ENCODE measurements around the gene PRTG.
A peak's percentile ranks its signal among the peaks of the same experiment; 100 is the strongest.

The PRTG gene

DNA sequence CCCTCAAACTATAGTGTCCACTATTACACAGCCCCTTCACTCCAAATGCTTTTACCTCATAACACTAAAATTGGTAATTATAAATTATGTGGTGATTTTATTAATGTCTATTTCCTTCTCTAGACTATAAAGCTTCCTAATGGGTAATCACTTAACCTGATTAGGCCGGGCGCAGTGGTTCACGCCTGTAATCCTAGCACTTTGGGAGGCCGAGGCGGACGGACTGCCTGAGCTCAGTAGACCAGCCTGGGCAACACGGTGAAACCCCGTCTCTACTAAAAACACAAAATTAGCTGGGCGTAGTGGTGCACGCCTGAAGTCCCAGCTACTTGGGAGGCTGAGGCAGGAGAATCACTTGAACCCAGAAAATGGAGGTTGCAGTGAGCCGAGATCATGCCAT is 83.5 kb downstream of the PRTG start:
- ATAC-seq (ENCODE audit: low read depth) (no peak), DNase-seq (ENCODE audit: low spot score in 2 of 2) (no peak)
- Mint-ChIP-seq H3K4me1 (no peaks in the 10 kb centered on the region), H3K27ac (no peak overlapping the region), H3K36me3 (no peaks in the 10 kb centered on the region), H3K4me3 (no peak overlapping the region), H3K27me3 (peaks cover 2% of the 10 kb centered on the region), H3K9me3 (no peaks in the 10 kb centered on the region)

DNA sequence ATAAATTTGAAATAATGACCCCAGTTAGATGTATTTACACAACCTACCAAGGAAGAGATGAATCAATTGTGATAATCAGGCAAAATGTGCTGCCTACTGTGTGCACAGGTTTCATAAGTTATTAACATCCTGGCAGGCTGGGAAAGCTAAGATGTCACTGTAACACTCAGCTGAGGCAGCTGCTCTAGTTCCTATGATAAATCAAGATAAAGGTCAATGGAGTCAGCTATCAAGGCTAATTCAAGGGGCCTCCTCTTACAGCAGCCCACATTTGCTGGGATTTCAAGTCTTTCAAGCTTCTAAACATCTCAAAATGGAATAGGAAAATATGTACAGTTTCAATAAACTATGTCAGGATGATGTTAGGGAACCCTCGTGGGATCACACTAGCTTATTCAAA is 84.1 kb downstream of the PRTG start:
- Mint-ChIP-seq H3K4me3 (no peak overlapping the region), H3K4me1 (no peaks in the 10 kb centered on the region), H3K9me3 (no peaks in the 10 kb centered on the region), H3K36me3 (no peaks in the 10 kb centered on the region), H3K27ac (no peak overlapping the region), H3K27me3 (peaks cover 2% of the 10 kb centered on the region)
- ATAC-seq (ENCODE audit: low read depth): no peak
- DNase-seq (ENCODE audit: low spot score in 2 of 2): no peak

DNA sequence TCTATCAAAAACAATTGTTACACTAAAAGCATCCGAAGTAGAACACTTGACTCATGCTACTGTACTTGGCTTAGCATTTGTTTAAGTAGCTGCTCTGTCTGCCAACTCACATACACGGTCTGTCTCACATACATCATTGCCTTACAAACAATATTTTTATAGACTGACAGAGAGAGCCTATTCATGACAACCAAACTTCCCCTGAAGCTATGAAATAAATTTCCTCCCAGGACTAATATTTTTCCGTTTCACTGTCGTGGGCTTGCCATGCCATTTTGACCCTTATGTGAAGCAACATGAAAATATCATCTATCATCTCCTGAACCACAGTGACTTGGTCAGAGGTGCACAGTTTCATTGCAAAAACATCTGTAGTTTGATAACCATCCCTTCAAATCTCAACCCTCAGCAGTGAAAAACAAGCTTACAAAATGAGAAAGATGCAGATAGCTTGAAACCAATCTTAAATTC is 88.4 kb downstream of the PRTG start:
- H3K27ac Mint-ChIP-seq: no peak overlapping the region
- no peaks in the 10 kb centered on the region for H3K4me1 Mint-ChIP-seq
- ATAC-seq (ENCODE audit: low read depth) (no peak), DNase-seq (ENCODE audit: low spot score in 2 of 2) (no peak)
- H3K9me3 Mint-ChIP-seq: no peaks in the 10 kb centered on the region
- no peaks in the 10 kb centered on the region for H3K36me3 Mint-ChIP-seq
- no peak overlapping the region for H3K4me3 Mint-ChIP-seq
- H3K27me3 Mint-ChIP-seq: peaks cover 3% of the 10 kb centered on the region

DNA sequence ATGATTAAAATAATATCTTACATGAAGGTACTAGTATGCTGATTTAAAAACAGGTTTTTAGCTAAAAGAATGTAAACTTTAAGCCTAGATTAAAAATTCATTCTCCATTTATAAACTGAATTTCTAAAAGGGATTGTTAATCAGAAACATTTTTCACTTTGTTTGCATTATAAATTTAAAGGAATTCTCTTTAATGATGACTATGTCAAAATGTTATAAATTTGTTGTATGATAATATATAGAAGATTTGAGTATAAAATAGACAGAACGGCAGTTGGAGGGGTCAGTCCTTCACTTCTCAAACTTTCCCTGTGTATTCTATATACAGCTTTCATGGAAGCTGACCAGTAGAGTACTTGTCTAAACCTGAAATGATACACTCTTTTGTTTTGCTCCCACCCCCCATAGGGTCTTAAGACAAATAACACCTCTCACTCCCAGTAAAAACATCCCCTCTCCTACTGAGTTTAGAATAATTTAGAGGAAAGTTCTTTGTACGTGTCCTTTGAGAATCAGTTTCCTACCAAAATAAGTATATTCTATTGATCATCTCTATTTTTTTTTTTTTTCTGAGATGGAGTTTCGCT is 90.0 kb downstream of the PRTG start:
- Mint-ChIP-seq H3K27ac (no peak overlapping the region), H3K4me1 (no peaks in the 10 kb centered on the region), H3K36me3 (no peaks in the 10 kb centered on the region), H3K4me3 (no peak overlapping the region), H3K9me3 (no peaks in the 10 kb centered on the region), H3K27me3 (peaks cover 3% of the 10 kb centered on the region)
- ATAC-seq (ENCODE audit: low read depth) (no peak), DNase-seq (ENCODE audit: low spot score in 2 of 2) (no peak)

DNA sequence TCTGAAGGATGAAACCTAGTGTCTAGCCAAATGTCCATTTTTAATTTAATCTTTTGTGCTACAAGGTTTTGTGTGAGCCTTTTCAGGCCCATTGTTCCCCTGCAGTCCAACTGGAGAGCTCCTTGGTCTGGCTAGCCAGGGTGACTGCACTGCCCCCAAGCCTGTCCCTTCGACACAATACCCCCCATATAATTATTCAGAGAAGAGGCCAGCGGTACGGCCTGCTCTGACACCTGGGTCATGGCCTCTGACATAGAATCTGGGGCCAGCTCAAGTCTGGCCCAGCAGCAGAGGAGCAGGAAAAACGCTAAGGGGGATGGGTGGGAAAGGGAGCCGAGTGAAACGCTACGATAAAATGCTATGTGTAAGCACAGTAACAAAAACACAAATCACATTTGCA is 90.6 kb downstream of the PRTG start:
- DNase-seq (ENCODE audit: low spot score in 2 of 2) (no peak), ATAC-seq (ENCODE audit: low read depth) (no peak)
- H3K9me3 Mint-ChIP-seq: no peaks in the 10 kb centered on the region
- no peaks in the 10 kb centered on the region for H3K36me3 Mint-ChIP-seq
- peaks cover 3% of the 10 kb centered on the region for H3K27me3 Mint-ChIP-seq
- no peak overlapping the region for H3K4me3 Mint-ChIP-seq
- H3K27ac Mint-ChIP-seq: no peak overlapping the region
- H3K4me1 Mint-ChIP-seq: no peaks in the 10 kb centered on the region

DNA sequence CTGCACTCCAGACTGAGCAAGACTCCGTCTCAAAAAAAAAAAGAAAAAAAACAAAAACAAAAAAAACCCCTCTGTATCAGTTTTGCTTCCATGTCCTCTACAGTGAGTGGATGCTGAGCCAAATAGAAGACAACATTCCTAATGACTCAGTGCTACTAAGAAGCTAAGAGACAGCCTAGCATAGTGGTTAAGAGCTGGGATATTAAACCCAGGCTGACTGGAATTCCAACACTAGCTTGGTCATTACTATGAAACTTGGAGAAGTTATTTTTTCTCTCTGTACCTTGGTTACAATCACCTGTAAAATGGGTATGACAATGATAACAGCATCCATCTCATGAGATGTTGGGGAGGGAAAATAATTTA is 93.9 kb downstream of the PRTG start:
- Mint-ChIP-seq H3K27ac (no peak overlapping the region), H3K9me3 (no peaks in the 10 kb centered on the region), H3K4me1 (no peaks in the 10 kb centered on the region), H3K36me3 (no peaks in the 10 kb centered on the region), H3K27me3 (peaks cover 2% of the 10 kb centered on the region), H3K4me3 (no peak overlapping the region)
- no peak for ATAC-seq (ENCODE audit: low read depth)
- DNase-seq (ENCODE audit: low spot score in 2 of 2): no peak

DNA sequence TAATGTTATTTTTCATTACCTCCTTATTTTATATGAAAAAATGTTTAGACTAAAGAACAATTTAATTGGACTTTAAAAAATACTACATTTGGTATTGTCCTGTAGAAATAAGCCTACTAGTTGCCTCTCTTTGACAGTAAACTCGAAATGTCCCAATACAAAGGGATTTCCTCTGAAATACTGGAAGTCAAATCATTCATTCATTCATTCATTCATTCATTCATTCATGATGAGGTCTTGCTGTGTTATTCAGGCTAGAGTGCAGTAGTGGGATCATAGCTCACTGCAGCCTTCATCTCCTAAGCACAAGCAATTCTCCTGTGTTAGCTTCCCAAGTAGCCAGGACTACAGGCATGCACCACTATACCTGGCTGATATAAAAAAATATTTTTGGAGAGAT is 104.2 kb downstream of the PRTG start:
- Mint-ChIP-seq H3K27me3 (peaks cover 7% of the 10 kb centered on the region), H3K4me1 (no peaks in the 10 kb centered on the region), H3K9me3 (no peaks in the 10 kb centered on the region), H3K27ac (no peak overlapping the region), H3K36me3 (no peaks in the 10 kb centered on the region), H3K4me3 (no peak overlapping the region)
- no peak for DNase-seq (ENCODE audit: low spot score in 2 of 2)
- ATAC-seq (ENCODE audit: low read depth): no peak

DNA sequence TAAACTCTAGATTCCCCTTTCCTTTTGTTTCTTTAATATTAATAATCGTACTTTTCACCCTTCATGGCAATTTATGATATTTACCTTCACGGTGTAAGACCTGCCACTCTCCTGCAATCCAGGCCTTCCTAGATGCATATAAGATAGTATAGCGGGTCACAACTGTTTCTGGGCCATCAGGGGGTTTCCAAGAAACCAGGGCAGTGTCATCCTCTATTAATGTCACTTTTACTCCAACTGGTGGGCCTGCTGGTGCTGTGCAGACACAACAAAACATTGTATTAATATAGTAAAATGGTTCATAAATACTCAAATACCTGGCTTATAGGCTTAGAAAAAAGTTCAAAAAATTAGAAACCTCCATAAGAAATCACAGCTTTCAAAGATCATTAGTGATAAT is 105.9 kb downstream of the PRTG start:
- Mint-ChIP-seq H3K27ac (no peak overlapping the region), H3K4me3 (no peak overlapping the region), H3K27me3 (peaks cover 10% of the 10 kb centered on the region), H3K36me3 (no peaks in the 10 kb centered on the region), H3K4me1 (no peaks in the 10 kb centered on the region), H3K9me3 (no peaks in the 10 kb centered on the region)
- ATAC-seq (ENCODE audit: low read depth) (no peak), DNase-seq (ENCODE audit: low spot score in 2 of 2) (no peak)

DNA sequence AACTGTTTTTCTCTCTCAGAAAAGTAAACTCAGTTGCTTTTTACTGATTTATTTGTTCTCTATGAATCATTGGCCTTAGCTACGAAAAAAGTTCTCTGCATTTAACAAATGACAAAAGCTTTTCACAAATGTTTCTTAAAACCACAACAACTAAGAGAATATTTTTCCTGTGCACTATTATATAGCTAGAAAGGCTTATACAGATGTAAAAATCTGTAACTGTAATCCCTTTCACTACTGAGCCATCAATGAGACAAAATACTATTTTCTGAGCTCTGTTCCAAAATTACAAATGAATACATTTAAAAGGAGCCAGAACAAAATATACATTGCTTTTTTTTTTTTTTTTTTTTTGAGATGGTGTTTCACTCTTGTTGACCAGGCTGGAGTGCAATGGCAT is 109.2 kb downstream of the PRTG start:
- no peak for DNase-seq (ENCODE audit: low spot score in 2 of 2)
- no peaks in the 10 kb centered on the region for H3K36me3 Mint-ChIP-seq
- no peak for ATAC-seq (ENCODE audit: low read depth)

DNA sequence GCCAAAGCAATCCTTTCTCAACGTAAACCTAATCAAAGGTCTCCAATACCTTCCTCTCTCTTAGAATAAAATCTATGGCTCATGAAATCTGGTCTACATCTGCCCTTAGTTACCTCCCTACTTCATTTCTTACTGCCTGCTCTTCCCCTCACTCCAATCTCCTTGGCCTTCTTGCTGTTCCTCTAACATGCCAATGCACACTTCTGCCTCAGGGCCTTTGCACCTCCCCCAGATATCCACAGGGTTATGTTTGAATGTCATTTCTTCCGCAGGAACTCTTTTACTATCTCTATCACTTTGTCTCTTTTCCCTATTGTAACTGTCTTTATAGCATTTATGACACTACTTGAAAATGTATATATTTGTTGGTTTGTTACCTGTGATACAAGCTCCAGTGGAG is 110.5 kb downstream of the PRTG start:
- H3K27me3 Mint-ChIP-seq: peaks cover 11% of the 10 kb centered on the region
- H3K36me3 Mint-ChIP-seq: no peaks in the 10 kb centered on the region
- H3K4me3 Mint-ChIP-seq: no peak overlapping the region
- DNase-seq (ENCODE audit: low spot score in 2 of 2) (no peak), ATAC-seq (ENCODE audit: low read depth) (no peak)
- peaks cover 2% of the 10 kb centered on the region for H3K4me1 Mint-ChIP-seq
- H3K27ac Mint-ChIP-seq: no peak overlapping the region
- H3K9me3 Mint-ChIP-seq: no peaks in the 10 kb centered on the region

More for the DNA sequence above, 109.2 kb downstream of the PRTG start:
- no peaks in the 10 kb centered on the region for H3K4me1 Mint-ChIP-seq
- H3K4me3 Mint-ChIP-seq: no peak overlapping the region
- H3K27me3 Mint-ChIP-seq: peaks cover 9% of the 10 kb centered on the region
- no peaks in the 10 kb centered on the region for H3K9me3 Mint-ChIP-seq
- H3K27ac Mint-ChIP-seq: no peak overlapping the region

DNA sequence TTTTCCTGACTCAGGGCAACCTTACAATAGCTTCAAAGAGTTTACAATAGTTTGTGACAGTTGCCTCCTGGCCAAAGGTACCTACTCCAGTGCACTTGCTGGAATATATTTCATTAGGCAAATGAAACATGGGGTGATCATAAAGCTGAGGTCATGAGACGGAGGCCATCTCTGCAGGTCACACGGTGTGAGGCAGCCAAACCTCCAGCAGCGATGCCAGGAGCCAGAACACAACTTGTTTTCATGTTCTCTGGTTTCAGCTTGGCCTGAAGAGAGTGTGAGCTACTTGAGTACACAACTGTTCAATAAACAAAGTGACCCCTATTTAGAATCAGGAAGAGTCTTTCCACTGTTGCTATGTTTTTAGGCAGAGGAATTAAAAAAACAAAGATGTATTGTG is 112.1 kb downstream of the PRTG start:
- H3K27me3 Mint-ChIP-seq: peaks cover 8% of the 10 kb centered on the region
- no peaks in the 10 kb centered on the region for H3K9me3 Mint-ChIP-seq
- DNase-seq (ENCODE audit: low spot score in 2 of 2) (no peak), ATAC-seq (ENCODE audit: low read depth) (no peak)
- no peak overlapping the region for H3K27ac Mint-ChIP-seq
- H3K36me3 Mint-ChIP-seq: no peaks in the 10 kb centered on the region
- no peak overlapping the region for H3K4me3 Mint-ChIP-seq
- peaks cover 2% of the 10 kb centered on the region for H3K4me1 Mint-ChIP-seq

DNA sequence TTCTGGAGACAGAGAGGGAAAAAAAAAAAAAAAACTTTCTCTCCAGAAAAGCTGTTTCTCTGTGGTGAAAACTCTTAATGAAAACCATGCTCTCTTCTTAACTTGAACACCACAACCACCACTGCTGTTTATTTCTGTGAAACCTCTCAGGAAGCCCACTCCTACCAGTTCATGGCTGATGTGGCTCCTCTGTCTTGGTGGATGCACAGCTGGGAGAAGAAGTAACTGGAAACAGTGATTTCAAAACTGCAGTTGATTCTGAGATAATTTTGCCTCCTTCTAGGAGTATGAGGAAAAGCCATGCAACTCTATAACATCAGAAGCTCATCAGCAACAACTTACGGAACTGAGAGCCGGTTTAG is 114.6 kb downstream of the PRTG start:
- peaks cover 6% of the 10 kb centered on the region for H3K27me3 Mint-ChIP-seq
- peaks cover 2% of the 10 kb centered on the region for H3K4me1 Mint-ChIP-seq
- no peak overlapping the region for H3K4me3 Mint-ChIP-seq
- no peak overlapping the region for H3K27ac Mint-ChIP-seq
- DNase-seq (ENCODE audit: low spot score in 2 of 2) (no peak), ATAC-seq (ENCODE audit: low read depth) (no peak)
- H3K9me3 Mint-ChIP-seq: no peaks in the 10 kb centered on the region
- H3K36me3 Mint-ChIP-seq: no peaks in the 10 kb centered on the region

DNA sequence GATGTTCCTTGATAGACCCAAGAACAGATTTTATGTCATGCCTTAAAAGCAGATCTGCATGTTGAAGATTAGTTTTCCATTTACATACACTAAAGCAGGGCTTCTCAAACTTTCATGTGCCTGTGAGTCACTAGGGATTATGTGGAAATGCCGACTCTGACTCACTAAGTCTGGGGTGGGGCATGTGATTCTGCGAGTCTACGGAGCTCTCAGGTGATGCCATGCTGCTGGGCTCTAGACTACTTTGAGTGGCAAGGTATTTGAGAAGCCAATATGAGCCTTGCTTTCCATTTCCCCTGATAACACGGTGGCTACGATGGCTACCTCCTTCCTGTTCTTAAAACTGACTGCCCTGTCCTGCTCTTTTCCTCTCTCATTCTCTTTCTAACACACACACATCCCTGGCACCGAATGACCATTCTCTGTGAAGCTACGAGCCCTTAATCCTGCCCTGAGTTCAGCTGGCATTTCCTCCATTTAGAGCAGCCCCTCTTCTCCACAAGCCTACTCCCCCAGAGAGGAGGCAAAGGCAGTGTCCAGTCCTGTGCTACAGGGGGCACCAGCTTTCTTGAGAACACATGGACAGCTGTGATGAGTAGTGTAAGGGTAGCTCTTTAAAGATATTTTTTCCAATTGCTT is 115.1 kb downstream of the PRTG start:
- Mint-ChIP-seq H3K27me3 (peaks cover 6% of the 10 kb centered on the region), H3K4me3 (no peak overlapping the region), H3K27ac (no peak overlapping the region), H3K36me3 (no peaks in the 10 kb centered on the region), H3K9me3 (no peaks in the 10 kb centered on the region), H3K4me1 (peaks cover 2% of the 10 kb centered on the region)
- ATAC-seq (ENCODE audit: low read depth): no peak
- DNase-seq (ENCODE audit: low spot score in 2 of 2): no peak

DNA sequence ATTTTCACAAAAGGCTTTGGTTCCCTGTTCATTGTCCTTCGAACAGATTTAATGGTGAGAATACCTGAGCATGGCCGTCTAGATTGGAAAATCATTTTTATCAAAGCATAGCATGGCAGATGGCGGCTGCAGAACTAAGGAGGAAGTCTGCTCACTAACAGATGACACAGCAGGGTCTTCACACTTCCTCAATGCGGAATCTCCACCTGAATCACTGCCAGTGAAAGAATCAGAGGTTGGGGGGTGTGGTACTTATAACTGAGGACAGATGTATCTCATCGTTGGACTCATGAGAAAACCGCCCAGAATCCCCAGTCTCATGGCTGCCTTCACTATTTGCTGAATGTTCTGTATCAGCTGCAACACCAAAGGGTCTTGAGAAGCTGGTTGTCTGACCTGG is 123.2 kb downstream of the PRTG start:
- ATAC-seq (ENCODE audit: low read depth): peak; percentile 42
- Mint-ChIP-seq H3K27ac (no peak overlapping the region), H3K4me1 (no peaks in the 10 kb centered on the region), H3K36me3 (no peaks in the 10 kb centered on the region), H3K9me3 (no peaks in the 10 kb centered on the region), H3K27me3 (peaks cover 5% of the 10 kb centered on the region), H3K4me3 (no peak overlapping the region)
- DNase-seq (ENCODE audit: low spot score in 2 of 2): no peak

DNA sequence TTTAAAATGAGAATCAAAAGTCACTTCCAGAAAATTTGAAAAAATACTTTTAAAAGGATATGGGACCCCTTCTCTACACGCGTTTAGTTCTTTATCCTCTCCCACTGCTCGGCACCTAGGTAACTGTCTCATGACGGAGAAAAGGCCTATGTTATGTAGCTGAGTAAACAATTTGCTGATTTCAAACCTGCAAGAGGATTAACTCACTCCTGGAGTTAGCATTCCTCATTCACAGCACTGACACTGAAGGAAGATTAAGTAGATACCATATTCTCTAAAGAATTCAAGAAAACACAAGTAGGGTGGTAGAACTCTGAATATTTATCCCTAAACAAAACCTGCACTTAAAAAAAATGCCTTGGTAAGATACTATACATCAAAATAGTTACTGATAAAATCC is 124.6 kb downstream of the PRTG start:
- Mint-ChIP-seq H3K27me3 (peaks cover 10% of the 10 kb centered on the region), H3K4me1 (no peaks in the 10 kb centered on the region), H3K9me3 (no peaks in the 10 kb centered on the region), H3K36me3 (no peaks in the 10 kb centered on the region), H3K27ac (no peak overlapping the region), H3K4me3 (no peak overlapping the region)
- DNase-seq (ENCODE audit: low spot score in 2 of 2) (no peak), ATAC-seq (ENCODE audit: low read depth) (no peak)
